Mesendoderm (in vitro differentiated cells): Measurements from ENCODE around the gene PGLYRP2.
A peak's percentile ranks its signal among the peaks of the same experiment; 100 is the strongest.

Source experiments
- DNase-seq: peaks from one replicate; pipeline ENCODE4 v3.0.0; 2013
- H2AK5ac ChIP-seq: 2 replicates; pipeline ENCODE4 v1.6.1; 2013; ENCODE audit warnings: low read length, inconsistent platforms
- H2BK120ac ChIP-seq: 2 replicates; pipeline ENCODE4 v1.6.1; 2013; ENCODE audit warnings: low read depth, mild to moderate bottlenecking, low read length, moderate library complexity, mixed read lengths
- H2BK15ac ChIP-seq: replicated peaks from 2 replicates; pipeline ENCODE4 v1.6.1; 2013; ENCODE audit warnings: low read depth, mild to moderate bottlenecking, moderate library complexity
- H2BK5ac ChIP-seq: 2 replicates; pipeline ENCODE4 v1.6.1; 2013; ENCODE audit warnings: low read length, inconsistent platforms
- H3K18ac ChIP-seq: 2 replicates; pipeline ENCODE4 v1.6.1; 2013; ENCODE audit warnings: mild to moderate bottlenecking, low read length, mixed read lengths
- H3K23ac ChIP-seq: one replicate; pipeline ENCODE4 v1.6.1; 2013; ENCODE audit warnings: low read length
- H3K27ac ChIP-seq: 2 replicates; pipeline ENCODE4 v1.5.1; 2013; ENCODE audit warnings: low read depth, mild to moderate bottlenecking, inconsistent platforms, low read length, moderate library complexity
- H3K27me3 ChIP-seq: 2 replicates; pipeline ENCODE4 v1.6.1; 2013; ENCODE audit warnings: low read length, control low read depth, mild to moderate bottlenecking, inconsistent platforms; ENCODE audit not compliant: insufficient read depth, poor library complexity
- H3K36me3 ChIP-seq: 2 replicates; pipeline ENCODE4 v1.6.1; 2013; ENCODE audit warnings: low read length, inconsistent platforms; ENCODE audit not compliant: control insufficient read depth, insufficient read depth
- H3K4ac ChIP-seq: one replicate; pipeline ENCODE4 v1.6.1; 2013; ENCODE audit warnings: low read depth, mild to moderate bottlenecking, low read length, moderate library complexity
- H3K4me1 ChIP-seq: 2 replicates; pipeline ENCODE4 v1.6.1; 2013; ENCODE audit warnings: low read depth, low read length, inconsistent platforms; ENCODE audit not compliant: control insufficient read depth
- H3K4me2 ChIP-seq: 2 replicates; pipeline ENCODE4 v1.6.1; 2013; ENCODE audit warnings: low read length
- H3K4me3 ChIP-seq: 2 replicates; pipeline ENCODE4 v1.5.1; 2013; ENCODE audit warnings: mild to moderate bottlenecking, low read length
- H3K56ac ChIP-seq: one replicate; pipeline ENCODE4 v1.6.1; 2013; ENCODE audit warnings: low read length
- H3K79me1 ChIP-seq: 2 replicates; pipeline ENCODE4 v1.6.1; 2013; ENCODE audit warnings: low read length, inconsistent platforms
- H3K79me2 ChIP-seq: 2 replicates; pipeline ENCODE4 v1.6.1; 2013; ENCODE audit warnings: mild to moderate bottlenecking, low read length; ENCODE audit not compliant: control insufficient read depth, insufficient read depth
- H3K9ac ChIP-seq: 2 replicates; pipeline ENCODE4 v1.6.1; 2013; ENCODE audit warnings: low read length, inconsistent platforms
- H4K5ac ChIP-seq: one replicate; pipeline ENCODE4 v1.6.1; 2013; ENCODE audit warnings: low read length
- H4K8ac ChIP-seq: one replicate; pipeline ENCODE4 v1.6.1; 2013; ENCODE audit warnings: low read depth, mild to moderate bottlenecking, control low read depth, low read length, moderate library complexity
- WGBS: extraction: QIAGEN DNeasy Blood & Tissue Kit; methylation state at CpG from one replicate; pipeline ENCODE4 v1.1.7; 2013; ENCODE audit warnings: low lambda C conversion rate, missing lambda C conversion rate; ENCODE audit not compliant: insufficient coverage; ENCODE audit errors: extremely low coverage; 5-methylcytosine and 5-hydroxymethylcytosine counted together

Gene PGLYRP2

GRCh38 chr19:15428956-15429824 lies 50.1 kb downstream of the PGLYRP2 start:
- Histone ChIP-seq H3K27ac (no peak overlapping the region), H3K4ac (no peak overlapping the region), H2AK5ac (no peak overlapping the region), H2BK120ac (no peak overlapping the region), H3K9ac (no peak overlapping the region), H3K4me2 (no peak overlapping the region), H3K56ac (no peak overlapping the region), H4K5ac (no peak overlapping the region), H2BK15ac (no peak overlapping the region), H4K8ac (no peak overlapping the region), H3K36me3 (peaks cover 10% of the 10 kb centered on the region), H3K79me1 (peaks cover 17% of the 10 kb centered on the region), H3K18ac (no peak overlapping the region), H3K4me3 (no peak overlapping the region), H3K23ac (no peak overlapping the region), H3K27me3 (no peaks in the 10 kb centered on the region), H2BK5ac (no peak overlapping the region), H3K79me2 (peaks cover 25% of the 10 kb centered on the region), H3K4me1 (peaks cover 5% of the 10 kb centered on the region)
- no peak for DNase-seq
- WGBS, result no CpG with 5 or more reads among the region's 22 CpGs

GRCh38 chr19:15427991-15428471 lies 51.3 kb downstream of the PGLYRP2 start:
- H4K5ac ChIP-seq, result no peak overlapping the region
- no peak overlapping the region for H3K18ac ChIP-seq
- peaks cover 25% of the 10 kb centered on the region for H3K79me2 ChIP-seq
- H3K79me1 ChIP-seq, result peaks cover 17% of the 10 kb centered on the region
- H3K4ac ChIP-seq, result no peak overlapping the region
- no peak overlapping the region for H2BK15ac ChIP-seq
- H3K4me2 ChIP-seq, result no peak overlapping the region
- H3K4me1 ChIP-seq, result peaks cover 5% of the 10 kb centered on the region
- H3K9ac ChIP-seq, result no peak overlapping the region
- no CpG with 5 or more reads among the region's 35 CpGs for WGBS
- no peak overlapping the region for H3K23ac ChIP-seq
- no peaks in the 10 kb centered on the region for H3K27me3 ChIP-seq
- no peak overlapping the region for H3K4me3 ChIP-seq
- no peak overlapping the region for H3K27ac ChIP-seq
- peaks cover 14% of the 10 kb centered on the region for H3K36me3 ChIP-seq
- no peak overlapping the region for H4K8ac ChIP-seq
- H3K56ac ChIP-seq, result no peak overlapping the region
- no peak overlapping the region for H2BK5ac ChIP-seq
- DNase-seq, result no peak
- H2BK120ac ChIP-seq, result no peak overlapping the region
- no peak overlapping the region for H2AK5ac ChIP-seq

- Histone ChIP-seq H2BK120ac (no peak overlapping the region), H2AK5ac (no peak overlapping the region), H3K79me1 (peaks cover 17% of the 10 kb centered on the region), H3K4me2 (no peak overlapping the region), H3K27ac (no peak overlapping the region), H4K8ac (no peak overlapping the region), H3K79me2 (peaks cover 25% of the 10 kb centered on the region), H3K18ac (no peak overlapping the region), H3K56ac (no peak overlapping the region), H3K4ac (no peak overlapping the region), H3K4me1 (peaks cover 5% of the 10 kb centered on the region), H3K23ac (no peak overlapping the region), H3K36me3 (peaks cover 16% of the 10 kb centered on the region), H2BK5ac (no peak overlapping the region), H3K9ac (no peak overlapping the region), H2BK15ac (no peak overlapping the region), H4K5ac (no peak overlapping the region), H3K4me3 (no peak overlapping the region), H3K27me3 (no peaks in the 10 kb centered on the region)
- no peak for DNase-seq
- no CpG with 5 or more reads among the region's 25 CpGs for WGBS
These were observed 52.0 kb downstream of the PGLYRP2 start for GRCh38 chr19:15427350-15427700.

- no CpG with 5 or more reads among the region's 16 CpGs for WGBS
- no peaks in the 10 kb centered on the region for H3K27me3 ChIP-seq
- peak; percentile 11 for DNase-seq
These were observed 52.6 kb downstream of the PGLYRP2 start for GRCh38 chr19:15426485-15427349.

GRCh38 chr19:15425321-15425950 lies 53.9 kb downstream of the PGLYRP2 start:
- no peak overlapping the region for H2AK5ac ChIP-seq
- DNase-seq, result no peak
- no CpG with 5 or more reads among the region's 36 CpGs for WGBS
- H3K4me3 ChIP-seq, result no peak overlapping the region
- H4K5ac ChIP-seq, result no peak overlapping the region
- peaks cover 5% of the 10 kb centered on the region for H3K79me1 ChIP-seq
- H3K9ac ChIP-seq, result no peak overlapping the region
- H3K56ac ChIP-seq, result no peak overlapping the region
- H3K36me3 ChIP-seq, result peaks cover 16% of the 10 kb centered on the region
- no peak overlapping the region for H2BK5ac ChIP-seq
- no peak overlapping the region for H2BK15ac ChIP-seq
- H3K27ac ChIP-seq, result no peak overlapping the region
- no peak overlapping the region for H4K8ac ChIP-seq
- no peak overlapping the region for H3K4me2 ChIP-seq
- no peak overlapping the region for H3K18ac ChIP-seq
- H3K4me1 ChIP-seq, result no peaks in the 10 kb centered on the region
- H3K79me2 ChIP-seq, result peaks cover 9% of the 10 kb centered on the region
- no peak overlapping the region for H3K23ac ChIP-seq
- H2BK120ac ChIP-seq, result no peak overlapping the region
- no peaks in the 10 kb centered on the region for H3K27me3 ChIP-seq
- H3K4ac ChIP-seq, result no peak overlapping the region

More at GRCh38 chr19:15426485-15427349, 52.6 kb downstream of the PGLYRP2 start:
- no peak overlapping the region for H3K4ac ChIP-seq
- H4K8ac ChIP-seq, result no peak overlapping the region
- H2AK5ac ChIP-seq, result no peak overlapping the region
- H3K18ac ChIP-seq, result no peak overlapping the region
- H2BK120ac ChIP-seq, result no peak overlapping the region
- H2BK15ac ChIP-seq, result no peak overlapping the region
- H3K9ac ChIP-seq, result no peak overlapping the region
- H3K4me3 ChIP-seq, result no peak overlapping the region
- no peak overlapping the region for H3K27ac ChIP-seq
- no peak overlapping the region for H2BK5ac ChIP-seq
- no peak overlapping the region for H3K23ac ChIP-seq
- peaks cover 15% of the 10 kb centered on the region for H3K79me1 ChIP-seq
- no peak overlapping the region for H4K5ac ChIP-seq
- H3K36me3 ChIP-seq, result peaks cover 16% of the 10 kb centered on the region
- H3K56ac ChIP-seq, result no peak overlapping the region
- peaks cover 21% of the 10 kb centered on the region for H3K79me2 ChIP-seq
- H3K4me1 ChIP-seq, result peaks cover 5% of the 10 kb centered on the region
- H3K4me2 ChIP-seq, result no peak overlapping the region
